GM21576 (cell line): Measurements from ENCODE around the gene SEPTIN12.

ENCODE experiments used
- ATAC-seq: cut with Tn5 transposase; IDR thresholded peaks from one replicate; pipeline ENCODE4 v1.9.1; 2021; ENCODE audit warnings: mild to moderate bottlenecking, moderate library complexity; ENCODE audit not compliant: unreplicated experiment

Gene SEPTIN12

GRCh38 chr16:4787627-4788482 is at the start of gene SEPTIN12:
Gene SEPTIN12, minus strand, starts transcription at chr16:4788345. Its CDS starts 700 bp downstream, at chr16:4787645.
- ATAC-seq = no peak

- ATAC-seq = no peak
Observed at GRCh38 chr16:4836727-4837126, 48.6 kb upstream of the SEPTIN12 start.

- no peak for ATAC-seq
Observed at GRCh38 chr16:4833584-4833983, 45.4 kb upstream of the SEPTIN12 start.

GRCh38 chr16:4832698-4833343 is 44.7 kb upstream of the SEPTIN12 start:
- no peak for ATAC-seq

GRCh38 chr16:4831616-4832015 is 43.5 kb upstream of the SEPTIN12 start:
- no peak for ATAC-seq

GRCh38 chr16:4830408-4830807 is 42.3 kb upstream of the SEPTIN12 start:
- no peak for ATAC-seq

GRCh38 chr16:4828567-4829321 is 40.6 kb upstream of the SEPTIN12 start:
- ATAC-seq = no peak

- no peak for ATAC-seq
Observed at GRCh38 chr16:4826980-4827379, 38.8 kb upstream of the SEPTIN12 start.

- ATAC-seq = no peak
Observed at GRCh38 chr16:4826526-4826925, 38.4 kb upstream of the SEPTIN12 start.

GRCh38 chr16:4825196-4825595 is 37.1 kb upstream of the SEPTIN12 start:
- no peak for ATAC-seq

GRCh38 chr16:4820652-4821051 is 32.5 kb upstream of the SEPTIN12 start:
- ATAC-seq = no peak

- no peak for ATAC-seq
Observed at GRCh38 chr16:4814542-4815173, 26.5 kb upstream of the SEPTIN12 start.

- ATAC-seq = no peak
Observed at GRCh38 chr16:4814046-4814445, 25.9 kb upstream of the SEPTIN12 start.

- ATAC-seq = no peak
Observed at GRCh38 chr16:4813251-4814003, 25.3 kb upstream of the SEPTIN12 start.

GRCh38 chr16:4811773-4812172 is 23.6 kb upstream of the SEPTIN12 start:
- no peak for ATAC-seq

- ATAC-seq = no peak
Observed at GRCh38 chr16:4811242-4811641, 23.1 kb upstream of the SEPTIN12 start.

GRCh38 chr16:4806280-4806679 is 18.1 kb upstream of the SEPTIN12 start:
- no peak for ATAC-seq

- ATAC-seq = no peak
Observed at GRCh38 chr16:4805231-4805630, 17.1 kb upstream of the SEPTIN12 start.

GRCh38 chr16:4803898-4804762 is 16.0 kb upstream of the SEPTIN12 start:
- ATAC-seq = no peak
